ENCODE results near the gene GALNTL6. TPM values are rescaled to one million over a fixed set of nuclear protein-coding genes. Genes with fewer than 3 reads are reported as not detected.

GALNTL6 gene
- total RNA-seq, 2 donors from 2014 or later, result 0.92 to 3.8 TPM

- no peak overlapping the region for H3K27ac ChIP-seq
- no peaks in the 10 kb centered on the region for H3K27me3 ChIP-seq (replicated peaks; ENCODE audit: insufficient read depth)
- DNase-seq (ENCODE audit: low spot score) (no peak), ATAC-seq (ENCODE audit: insufficient number of reproducible peaks, low FRiP score, low read depth) (no peak)
- H3K4me3 ChIP-seq, result no peak overlapping the region
- no peaks in the 10 kb centered on the region for H3K36me3 ChIP-seq
- H3K9me3 ChIP-seq, result no peaks in the 10 kb centered on the region
- H3K4me1 ChIP-seq (ENCODE audit: control insufficient read depth in 1 of 2, low read depth in 2 of 2), result no peaks in the 10 kb centered on the region
- no peak for TF ChIP-seq CTCF (IDR thresholded peaks at IDR 0.05)
Observed at GRCh38 chr4:172357006-172357540, 543.9 kb downstream of the GALNTL6 start.

GRCh38 chr4:172362569-172362968 is 549.4 kb downstream of the GALNTL6 start:
- H3K4me1 ChIP-seq (ENCODE audit: control insufficient read depth in 1 of 2, low read depth in 2 of 2), result no peaks in the 10 kb centered on the region
- no peak overlapping the region for H3K4me3 ChIP-seq
- no peaks in the 10 kb centered on the region for H3K27me3 ChIP-seq (replicated peaks; ENCODE audit: insufficient read depth)
- H3K36me3 ChIP-seq, result no peaks in the 10 kb centered on the region
- ATAC-seq (ENCODE audit: insufficient number of reproducible peaks, low FRiP score, low read depth) (no peak), DNase-seq (ENCODE audit: low spot score) (no peak)
- H3K27ac ChIP-seq, result no peak overlapping the region
- no peak for TF ChIP-seq CTCF (IDR thresholded peaks at IDR 0.05)
- no peaks in the 10 kb centered on the region for H3K9me3 ChIP-seq

- DNase-seq (ENCODE audit: low spot score), result no peak
Observed at GRCh38 chr4:172369471-172369959, 556.3 kb downstream of the GALNTL6 start.

GRCh38 chr4:172377486-172378140 is 564.4 kb downstream of the GALNTL6 start:
- ATAC-seq (ENCODE audit: insufficient number of reproducible peaks, low FRiP score, low read depth), result no peak

More at GRCh38 chr4:172369471-172369959, 556.3 kb downstream of the GALNTL6 start:
- H3K9me3 ChIP-seq, result no peaks in the 10 kb centered on the region
- H3K27ac ChIP-seq, result no peak overlapping the region
- no peaks in the 10 kb centered on the region for H3K36me3 ChIP-seq
- no peaks in the 10 kb centered on the region for H3K27me3 ChIP-seq (replicated peaks; ENCODE audit: insufficient read depth)
- H3K4me3 ChIP-seq, result no peak overlapping the region
- no peak for ATAC-seq (ENCODE audit: insufficient number of reproducible peaks, low FRiP score, low read depth)
- TF ChIP-seq CTCF (IDR thresholded peaks at IDR 0.05), result no peak
- no peaks in the 10 kb centered on the region for H3K4me1 ChIP-seq (ENCODE audit: control insufficient read depth in 1 of 2, low read depth in 2 of 2)

More at GRCh38 chr4:172377486-172378140, 564.4 kb downstream of the GALNTL6 start:
- H3K27ac ChIP-seq, result no peak overlapping the region
- H3K9me3 ChIP-seq, result no peaks in the 10 kb centered on the region
- no peaks in the 10 kb centered on the region for H3K4me1 ChIP-seq (ENCODE audit: control insufficient read depth in 1 of 2, low read depth in 2 of 2)
- no peaks in the 10 kb centered on the region for H3K27me3 ChIP-seq (replicated peaks; ENCODE audit: insufficient read depth)
- DNase-seq (ENCODE audit: low spot score), result no peak
- no peak for TF ChIP-seq CTCF (IDR thresholded peaks at IDR 0.05)
- H3K4me3 ChIP-seq, result no peak overlapping the region
- H3K36me3 ChIP-seq, result no peaks in the 10 kb centered on the region

Measured in thoracic aorta (tissue), 2 donors.